Fibroblast of the conjunctiva (primary cell): Measurements from ENCODE around the gene CTNNA3.

Source experiments
- DNase-seq: peaks from one replicate; pipeline ENCODE4 v3.0.0-alpha.2; 2010; ENCODE audit warnings: low read depth

Gene CTNNA3

GRCh38 chr10:66811211-66811610 is 884.8 kb downstream of the CTNNA3 start:
- no peak for DNase-seq

GRCh38 chr10:66809402-66809801 is 886.6 kb downstream of the CTNNA3 start:
- no peak for DNase-seq

- no peak for DNase-seq
Observed at GRCh38 chr10:66805612-66806011, 890.4 kb downstream of the CTNNA3 start.

- no peak for DNase-seq
Observed at GRCh38 chr10:66804962-66805361, 891.0 kb downstream of the CTNNA3 start.

- DNase-seq = no peak
Observed at GRCh38 chr10:66803174-66803573, 892.8 kb downstream of the CTNNA3 start.

GRCh38 chr10:66799474-66799873 is 896.5 kb downstream of the CTNNA3 start:
- no peak for DNase-seq

GRCh38 chr10:66795866-66796265 is 900.1 kb downstream of the CTNNA3 start:
- no peak for DNase-seq

- no peak for DNase-seq
Observed at GRCh38 chr10:66792441-66792840, 903.6 kb downstream of the CTNNA3 start.

GRCh38 chr10:66788178-66788987 is 907.6 kb downstream of the CTNNA3 start:
- no peak for DNase-seq

GRCh38 chr10:66786709-66787108 is 909.3 kb downstream of the CTNNA3 start:
- DNase-seq = no peak

GRCh38 chr10:66784770-66785169 is 911.2 kb downstream of the CTNNA3 start:
- no peak for DNase-seq

GRCh38 chr10:66783316-66783715 is 912.7 kb downstream of the CTNNA3 start:
- DNase-seq = no peak

GRCh38 chr10:66782776-66783175 is 913.2 kb downstream of the CTNNA3 start:
- no peak for DNase-seq

GRCh38 chr10:66782144-66782543 is 913.9 kb downstream of the CTNNA3 start:
- DNase-seq = no peak

GRCh38 chr10:66780796-66781195 is 915.2 kb downstream of the CTNNA3 start:
- DNase-seq = no peak

- DNase-seq = no peak
Observed at GRCh38 chr10:66778351-66778750, 917.6 kb downstream of the CTNNA3 start.

GRCh38 chr10:66777665-66778064 is 918.3 kb downstream of the CTNNA3 start:
- no peak for DNase-seq

- no peak for DNase-seq
Observed at GRCh38 chr10:66773472-66773817, 922.5 kb downstream of the CTNNA3 start.

- no peak for DNase-seq
Observed at GRCh38 chr10:66772548-66773471, 923.2 kb downstream of the CTNNA3 start.

- no peak for DNase-seq
Observed at GRCh38 chr10:66767707-66768106, 928.3 kb downstream of the CTNNA3 start.

GRCh38 chr10:66762218-66762729 is 933.7 kb downstream of the CTNNA3 start:
- DNase-seq = no peak

GRCh38 chr10:66760941-66761340 is 935.1 kb downstream of the CTNNA3 start:
- no peak for DNase-seq

GRCh38 chr10:66755474-66755873 is 940.5 kb downstream of the CTNNA3 start:
- DNase-seq = no peak
